ENCODE data around the gene HDAC4. TPM values are rescaled to one million over a fixed set of nuclear protein-coding genes. Genes with fewer than 3 reads are reported as not detected.

The HDAC4 gene
- total and polyA plus RNA-seq, 4 donors, result 2.9 to 37.2 (median 4.4) TPM

GRCh38 chr2:239078128-239078924 is 322.5 kb downstream of the HDAC4 start:
- H3K4me3 ChIP-seq (ENCODE audit: low read depth in 1 of 3, low read length in 3 of 3), result no peak overlapping the region
- 95% methylated on average over 25 of the region's 25 CpGs for WGBS
- peaks cover 5 to 64% (median 13%) of the 10 kb centered on the region in 4 donors for H3K36me3 ChIP-seq (ENCODE audit: control insufficient read depth in 4 of 4, insufficient read depth in 3 of 4, low read depth in 1 of 4, low read length in 3 of 4)
- H3K9ac ChIP-seq (ENCODE audit: low read depth in 1 of 2, low read length in 2 of 2), result no peak overlapping the region
- TF ChIP-seq RAD21 (IDR thresholded peaks at IDR 0.05) (no peak), YY1 (IDR thresholded peaks at IDR 0.05) (no peak), REST (IDR thresholded peaks at IDR 0.05) (no peak), FOXA2 (IDR thresholded peaks at IDR 0.05) (no peak), TAF1 (conservative IDR thresholded peaks at IDR 0.05) (no peak), GABPA (IDR thresholded peaks at IDR 0.05 in 1 of 2, conservative IDR thresholded peaks at IDR 0.05 in 1 of 2) (no peak), JUND (IDR thresholded peaks at IDR 0.05) (no peak), NR2F2 (IDR thresholded peaks at IDR 0.05) (no peak), ZBTB33 (IDR thresholded peaks at IDR 0.05) (no peak)
- TF ChIP-seq, protein P1, sequence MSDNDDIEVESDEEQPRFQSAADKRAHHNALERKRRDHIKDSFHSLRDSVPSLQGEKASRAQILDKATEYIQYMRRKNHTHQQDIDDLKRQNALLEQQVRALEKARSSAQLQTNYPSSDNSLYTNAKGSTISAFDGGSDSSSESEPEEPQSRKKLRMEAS (IDR thresholded peaks at IDR 0.05), result no peak
- TF ChIP-seq, protein P2, sequence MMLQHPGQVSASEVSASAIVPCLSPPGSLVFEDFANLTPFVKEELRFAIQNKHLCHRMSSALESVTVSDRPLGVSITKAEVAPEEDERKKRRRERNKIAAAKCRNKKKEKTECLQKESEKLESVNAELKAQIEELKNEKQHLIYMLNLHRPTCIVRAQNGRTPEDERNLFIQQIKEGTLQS (IDR thresholded peaks at IDR 0.05), result no peak
- no peak for DNase-seq (ENCODE audit: low spot score)
- H3K27ac ChIP-seq (ENCODE audit: low read depth in 1 of 2, low read length in 2 of 2), result no peak overlapping the region
- H3K4me1 ChIP-seq (ENCODE audit: control insufficient read depth in 4 of 4, insufficient read depth in 4 of 4, low read length in 3 of 4), result no peaks in the 10 kb centered on the region
- no peaks in the 10 kb centered on the region for H3K27me3 ChIP-seq (ENCODE audit: control insufficient read depth in 4 of 4, insufficient read depth in 4 of 4, low read length in 3 of 4)
- no peaks in the 10 kb centered on the region for H3K9me3 ChIP-seq (ENCODE audit: control insufficient read depth in 4 of 4, low read length in 3 of 4)

DNA sequence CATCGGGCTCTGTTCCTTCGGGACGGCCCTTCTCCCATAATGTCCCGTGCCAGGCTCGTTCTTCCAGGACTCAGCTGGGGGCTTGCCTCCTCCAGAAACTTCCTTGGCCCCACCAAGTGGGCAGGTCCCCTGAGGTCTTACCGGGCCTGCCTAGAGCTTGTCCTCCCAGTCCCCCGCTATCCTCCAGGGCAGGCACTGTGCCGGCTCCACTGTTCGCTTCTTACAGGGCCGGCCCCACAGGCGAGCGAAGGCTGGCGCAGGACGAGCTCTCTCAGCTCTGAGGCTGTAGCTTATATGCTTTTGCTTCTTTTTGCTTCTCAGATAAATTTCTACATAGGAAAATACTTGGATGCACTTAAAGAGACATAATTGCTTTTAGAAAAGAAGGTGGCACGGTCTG is 323.6 kb downstream of the HDAC4 start:
- Histone ChIP-seq H3K27me3 (ENCODE audit: control insufficient read depth in 4 of 4, insufficient read depth in 4 of 4, low read length in 3 of 4) (no peaks in the 10 kb centered on the region), H3K27ac (ENCODE audit: low read depth in 1 of 2, low read length in 2 of 2) (no peak overlapping the region), H3K9me3 (ENCODE audit: control insufficient read depth in 4 of 4, low read length in 3 of 4) (no peaks in the 10 kb centered on the region), H3K9ac (ENCODE audit: low read depth in 1 of 2, low read length in 2 of 2) (no peak overlapping the region), H3K4me3 (ENCODE audit: low read depth in 1 of 3, low read length in 3 of 3) (no peak overlapping the region), H3K4me1 (ENCODE audit: control insufficient read depth in 4 of 4, insufficient read depth in 4 of 4, low read length in 3 of 4) (no peaks in the 10 kb centered on the region), H3K36me3 (ENCODE audit: control insufficient read depth in 4 of 4, insufficient read depth in 3 of 4, low read depth in 1 of 4, low read length in 3 of 4) (peaks cover 8 to 63% (median 16%) of the 10 kb centered on the region in 4 donors)
- no peak for TF ChIP-seq JUND (IDR thresholded peaks at IDR 0.05)
- no peak for DNase-seq (ENCODE audit: low spot score)
- 97% methylated on average over 15 of the region's 15 CpGs for WGBS
